Measurements from ENCODE around the gene SKAP2.
A peak's percentile ranks its signal among the peaks of the same experiment; 100 is the strongest.

The SKAP2 gene

DNA sequence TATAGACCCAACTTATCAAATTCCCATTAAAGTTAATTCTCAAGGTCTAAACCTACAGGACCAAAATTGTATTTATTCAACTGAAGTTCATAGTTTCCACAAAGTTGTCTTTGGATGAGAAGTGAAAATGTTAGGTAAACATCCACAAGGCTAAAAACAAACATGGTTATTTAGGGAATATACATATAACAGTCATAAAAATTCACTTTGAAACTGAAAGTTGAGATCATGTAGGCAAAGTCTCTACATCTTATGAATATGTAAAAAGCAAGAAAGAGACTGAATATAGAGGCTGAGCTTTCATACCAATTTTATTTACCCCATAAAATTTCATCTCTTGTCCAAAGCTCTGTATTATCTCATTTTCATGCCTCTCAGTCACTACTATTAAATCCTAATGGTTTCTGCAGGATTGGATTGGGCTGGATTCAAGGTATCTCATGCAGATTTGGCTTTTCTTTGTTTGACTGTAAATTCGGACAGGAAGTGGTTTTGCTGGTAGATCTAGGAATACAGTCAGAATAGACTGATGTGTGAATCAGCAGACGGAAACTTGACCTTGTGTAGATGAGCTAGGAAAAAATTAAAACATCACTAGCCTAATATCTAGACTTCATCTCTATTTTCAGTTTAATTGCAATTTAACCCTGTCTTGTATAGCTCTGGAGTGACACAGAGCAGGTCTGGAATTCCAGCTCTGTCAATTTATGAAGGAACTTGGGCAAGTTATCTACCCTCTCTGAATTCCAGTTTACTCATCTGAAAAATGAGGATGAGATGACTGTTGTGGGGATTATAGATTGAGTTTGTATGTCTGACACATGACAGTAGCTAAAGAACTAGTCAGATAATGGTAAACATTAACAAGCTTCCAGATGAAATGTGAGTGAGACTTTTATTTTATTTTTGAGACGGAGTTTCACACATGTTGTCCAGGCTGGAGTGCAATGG, 27.3 kb upstream of the SKAP2 start:
- Histone ChIP-seq H3K9ac (ENCODE audit: low read length) (no peak overlapping the region), H3K23ac (ENCODE audit: low read length) (no peak overlapping the region), H3K4me3 (ENCODE audit: low read depth, low read length) (no peak overlapping the region), H2AK5ac (ENCODE audit: low read length) (no peak overlapping the region), H3K4me2 (ENCODE audit: low read length) (no peak overlapping the region), H4K12ac (ENCODE audit: low read depth, low read length) (no peak overlapping the region), H3K4ac (ENCODE audit: low read depth, low read length) (no peak overlapping the region), H3K18ac (ENCODE audit: low read length) (no peak overlapping the region), H3K79me2 (ENCODE audit: control insufficient read depth, insufficient read depth, low read length, poor library complexity) (no peaks in the 10 kb centered on the region), H2BK12ac (ENCODE audit: low read length) (no peak overlapping the region), H2BK5ac (ENCODE audit: low read depth, low read length, poor library complexity) (no peak overlapping the region), H3K27ac (ENCODE audit: low read depth, low read length) (no peak overlapping the region), H3K27me3 (ENCODE audit: insufficient read depth, low read length) (no peaks in the 10 kb centered on the region), H3K4me1 (ENCODE audit: control insufficient read depth in 1 of 2, insufficient read depth in 2 of 2, low read length in 2 of 2) (no peaks in the 10 kb centered on the region), H2BK120ac (ENCODE audit: insufficient read depth, low read length, poor library complexity) (no peak overlapping the region), H4K8ac (ENCODE audit: low read depth, low read length) (no peak overlapping the region), H2AFZ (ENCODE audit: insufficient read depth, low read length, poor library complexity) (no peak overlapping the region), H3K14ac (ENCODE audit: low read length) (no peak overlapping the region), H4K91ac (ENCODE audit: low read depth, low read length) (no peak overlapping the region), H3K36me3 (ENCODE audit: control insufficient read depth in 1 of 2, insufficient read depth in 2 of 2, low read length in 2 of 2) (no peaks in the 10 kb centered on the region), H3K79me1 (ENCODE audit: low read length) (no peaks in the 10 kb centered on the region), H3K9me3 (ENCODE audit: insufficient read depth, low read depth, low read length) (no peaks in the 10 kb centered on the region)
- DNase-seq, result no peak
- no CpG with 5 or more reads among the region's 3 CpGs for WGBS (ENCODE audit: extremely low coverage, insufficient coverage, insufficient read length)

DNA sequence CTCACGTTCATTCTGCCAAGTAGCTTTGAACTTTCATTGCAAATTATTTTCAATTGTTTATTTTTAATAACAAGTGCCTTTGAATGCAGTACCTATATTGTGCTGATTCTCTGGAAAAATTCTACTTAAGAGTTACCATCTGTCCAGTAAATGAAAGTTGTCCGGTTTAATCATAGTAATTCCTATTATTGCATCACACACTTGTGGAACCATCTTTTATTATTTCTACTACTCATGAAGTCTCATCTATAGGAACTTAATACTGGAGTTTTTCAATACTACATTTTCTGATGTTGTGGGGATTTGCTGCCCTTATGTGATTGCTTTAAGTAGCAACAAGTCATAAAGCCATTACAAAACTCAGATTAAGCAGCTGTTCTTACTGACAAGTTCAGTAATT, 16.5 kb upstream of the SKAP2 start:
- H3K79me1 ChIP-seq (ENCODE audit: low read length), result no peaks in the 10 kb centered on the region
- no peaks in the 10 kb centered on the region for H3K79me2 ChIP-seq (ENCODE audit: control insufficient read depth, insufficient read depth, low read length, poor library complexity)
- no peak overlapping the region for H3K27ac ChIP-seq (ENCODE audit: low read depth, low read length)
- DNase-seq, result no peak
- H3K4me2 ChIP-seq (ENCODE audit: low read length), result no peak overlapping the region
- no CpG with 5 or more reads among the region's 2 CpGs for WGBS (ENCODE audit: extremely low coverage, insufficient coverage, insufficient read length)
- H3K27me3 ChIP-seq (ENCODE audit: insufficient read depth, low read length), result no peaks in the 10 kb centered on the region
- no peak overlapping the region for H3K4ac ChIP-seq (ENCODE audit: low read depth, low read length)
- no peak overlapping the region for H2AK5ac ChIP-seq (ENCODE audit: low read length)
- H4K91ac ChIP-seq (ENCODE audit: low read depth, low read length), result no peak overlapping the region
- H2BK5ac ChIP-seq (ENCODE audit: low read depth, low read length, poor library complexity), result no peak overlapping the region
- H3K23ac ChIP-seq (ENCODE audit: low read length), result no peak overlapping the region
- no peak overlapping the region for H4K8ac ChIP-seq (ENCODE audit: low read depth, low read length)
- no peak overlapping the region for H2AFZ ChIP-seq (ENCODE audit: insufficient read depth, low read length, poor library complexity)
- no peaks in the 10 kb centered on the region for H3K9me3 ChIP-seq (ENCODE audit: insufficient read depth, low read depth, low read length)
- no peak overlapping the region for H2BK12ac ChIP-seq (ENCODE audit: low read length)
- no peak overlapping the region for H2BK120ac ChIP-seq (ENCODE audit: insufficient read depth, low read length, poor library complexity)
- H3K14ac ChIP-seq (ENCODE audit: low read length), result no peak overlapping the region
- H3K4me1 ChIP-seq (ENCODE audit: control insufficient read depth in 1 of 2, insufficient read depth in 2 of 2, low read length in 2 of 2), result no peaks in the 10 kb centered on the region
- H3K4me3 ChIP-seq (ENCODE audit: low read depth, low read length), result no peak overlapping the region
- H3K18ac ChIP-seq (ENCODE audit: low read length), result no peak overlapping the region
- H3K9ac ChIP-seq (ENCODE audit: low read length), result no peak overlapping the region
- no peak overlapping the region for H4K12ac ChIP-seq (ENCODE audit: low read depth, low read length)
- no peaks in the 10 kb centered on the region for H3K36me3 ChIP-seq (ENCODE audit: control insufficient read depth in 1 of 2, insufficient read depth in 2 of 2, low read length in 2 of 2)

DNA sequence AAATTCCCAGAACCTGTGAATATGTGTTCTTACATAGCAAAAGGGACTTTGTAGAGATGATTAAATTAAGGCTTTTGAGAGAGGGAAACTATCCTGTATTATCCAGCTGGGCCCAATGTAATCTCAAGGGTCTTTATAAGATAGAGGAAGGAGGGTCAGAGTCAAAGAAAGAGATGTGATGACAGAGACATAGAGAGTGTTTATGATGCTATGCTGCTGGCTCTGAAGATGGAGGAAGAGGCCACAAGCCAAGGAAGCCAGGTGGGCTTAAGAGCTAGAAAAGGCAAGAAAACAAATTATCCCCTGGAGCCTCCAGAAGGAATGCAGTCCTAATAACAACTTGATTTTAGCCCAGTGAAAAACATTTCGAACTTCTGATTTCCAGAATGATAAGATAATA, 15.3 kb upstream of the SKAP2 start:
- Histone ChIP-seq H2BK12ac (ENCODE audit: low read length) (no peak overlapping the region), H3K36me3 (ENCODE audit: control insufficient read depth in 1 of 2, insufficient read depth in 2 of 2, low read length in 2 of 2) (no peaks in the 10 kb centered on the region), H3K18ac (ENCODE audit: low read length) (no peak overlapping the region), H3K79me2 (ENCODE audit: control insufficient read depth, insufficient read depth, low read length, poor library complexity) (no peaks in the 10 kb centered on the region), H2BK5ac (ENCODE audit: low read depth, low read length, poor library complexity) (no peak overlapping the region), H2AFZ (ENCODE audit: insufficient read depth, low read length, poor library complexity) (no peak overlapping the region), H3K9me3 (ENCODE audit: insufficient read depth, low read depth, low read length) (no peaks in the 10 kb centered on the region), H4K91ac (ENCODE audit: low read depth, low read length) (no peak overlapping the region), H2AK5ac (ENCODE audit: low read length) (no peak overlapping the region), H3K27me3 (ENCODE audit: insufficient read depth, low read length) (no peaks in the 10 kb centered on the region), H3K9ac (ENCODE audit: low read length) (no peak overlapping the region), H3K4ac (ENCODE audit: low read depth, low read length) (no peak overlapping the region), H3K4me2 (ENCODE audit: low read length) (no peak overlapping the region), H4K12ac (ENCODE audit: low read depth, low read length) (no peak overlapping the region), H3K27ac (ENCODE audit: low read depth, low read length) (no peak overlapping the region), H3K4me3 (ENCODE audit: low read depth, low read length) (no peak overlapping the region), H4K8ac (ENCODE audit: low read depth, low read length) (no peak overlapping the region), H2BK120ac (ENCODE audit: insufficient read depth, low read length, poor library complexity) (no peak overlapping the region), H3K4me1 (ENCODE audit: control insufficient read depth in 1 of 2, insufficient read depth in 2 of 2, low read length in 2 of 2) (no peaks in the 10 kb centered on the region), H3K23ac (ENCODE audit: low read length) (no peak overlapping the region), H3K79me1 (ENCODE audit: low read length) (no peaks in the 10 kb centered on the region), H3K14ac (ENCODE audit: low read length) (no peak overlapping the region)
- DNase-seq, result peak in 1 of 2 donors; percentile 29
- no CpG with 5 or more reads among the region's 1 CpG for WGBS (ENCODE audit: extremely low coverage, insufficient coverage, insufficient read length)

DNA sequence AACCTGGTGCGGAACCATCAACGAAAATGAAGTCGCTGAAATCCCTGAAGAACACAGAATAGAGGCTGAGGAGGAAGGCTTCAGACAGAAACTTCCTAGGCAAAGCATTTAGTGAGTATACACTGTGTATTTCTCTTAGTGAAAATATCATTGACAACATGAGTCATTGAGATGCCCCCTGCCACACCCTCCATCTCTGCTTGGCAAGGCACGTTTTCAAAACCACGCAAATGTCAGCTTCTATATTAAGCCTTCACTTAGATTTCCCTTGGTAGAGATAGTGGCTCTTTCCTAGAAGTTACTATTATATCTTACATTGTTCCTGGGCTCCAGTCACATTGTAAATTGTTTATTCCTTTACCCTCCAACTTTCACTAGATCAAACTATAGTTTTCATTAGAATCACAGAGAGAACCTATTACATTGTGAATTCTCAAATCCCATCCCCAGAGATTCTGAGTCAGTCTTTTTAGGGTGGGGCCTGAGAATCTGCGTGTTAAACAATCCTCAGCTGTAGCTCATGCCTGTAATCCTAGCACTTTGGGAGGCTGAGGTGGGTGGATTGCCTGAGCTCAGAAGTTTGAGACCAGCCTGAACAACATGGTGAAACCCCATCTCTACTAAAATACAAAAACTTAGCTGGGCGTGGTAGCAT, 4.6 kb upstream of the SKAP2 start:
- Histone ChIP-seq H3K27ac (ENCODE audit: low read depth, low read length) (no peak overlapping the region), H3K27me3 (ENCODE audit: insufficient read depth, low read length) (no peaks in the 10 kb centered on the region), H3K4ac (ENCODE audit: low read depth, low read length) (no peak overlapping the region), H3K14ac (ENCODE audit: low read length) (no peak overlapping the region), H3K79me2 (ENCODE audit: control insufficient read depth, insufficient read depth, low read length, poor library complexity) (peaks cover 3% of the 10 kb centered on the region), H2AFZ (ENCODE audit: insufficient read depth, low read length, poor library complexity) (no peak overlapping the region), H2BK120ac (ENCODE audit: insufficient read depth, low read length, poor library complexity) (no peak overlapping the region), H4K91ac (ENCODE audit: low read depth, low read length) (no peak overlapping the region), H4K8ac (ENCODE audit: low read depth, low read length) (no peak overlapping the region), H2BK5ac (ENCODE audit: low read depth, low read length, poor library complexity) (no peak overlapping the region), H3K36me3 (ENCODE audit: control insufficient read depth in 1 of 2, insufficient read depth in 2 of 2, low read length in 2 of 2) (no peaks in the 10 kb centered on the region), H3K18ac (ENCODE audit: low read length) (no peak overlapping the region), H3K9ac (ENCODE audit: low read length) (no peak overlapping the region), H3K4me2 (ENCODE audit: low read length) (no peak overlapping the region), H2AK5ac (ENCODE audit: low read length) (no peak overlapping the region), H3K4me3 (ENCODE audit: low read depth, low read length) (no peak overlapping the region), H3K79me1 (ENCODE audit: low read length) (peaks cover 8% of the 10 kb centered on the region), H3K9me3 (ENCODE audit: insufficient read depth, low read depth, low read length) (no peaks in the 10 kb centered on the region), H2BK12ac (ENCODE audit: low read length) (no peak overlapping the region), H4K12ac (ENCODE audit: low read depth, low read length) (no peak overlapping the region), H3K4me1 (ENCODE audit: control insufficient read depth in 1 of 2, insufficient read depth in 2 of 2, low read length in 2 of 2) (no peaks in the 10 kb centered on the region), H3K23ac (ENCODE audit: low read length) (no peak overlapping the region)
- WGBS (ENCODE audit: extremely low coverage, insufficient coverage, insufficient read length), result no CpG with 5 or more reads among the region's 7 CpGs
- no peak for DNase-seq
